Activated T-helper 1 cell treated with anti-CD3 and anti-CD28 coated beads, Interleukin-2, amount 50 U/mL, for 16 hours (primary cell): ENCODE measurements around the gene TGM1.

Experiments
- DNase-seq, 2 donors: peaks; one replicate each; pipeline ENCODE4 v3.0.0-alpha.2; 2020; ENCODE audit warnings: low read depth in 1 of 2, low spot score in 1 of 2

The TGM1 gene

DNA sequence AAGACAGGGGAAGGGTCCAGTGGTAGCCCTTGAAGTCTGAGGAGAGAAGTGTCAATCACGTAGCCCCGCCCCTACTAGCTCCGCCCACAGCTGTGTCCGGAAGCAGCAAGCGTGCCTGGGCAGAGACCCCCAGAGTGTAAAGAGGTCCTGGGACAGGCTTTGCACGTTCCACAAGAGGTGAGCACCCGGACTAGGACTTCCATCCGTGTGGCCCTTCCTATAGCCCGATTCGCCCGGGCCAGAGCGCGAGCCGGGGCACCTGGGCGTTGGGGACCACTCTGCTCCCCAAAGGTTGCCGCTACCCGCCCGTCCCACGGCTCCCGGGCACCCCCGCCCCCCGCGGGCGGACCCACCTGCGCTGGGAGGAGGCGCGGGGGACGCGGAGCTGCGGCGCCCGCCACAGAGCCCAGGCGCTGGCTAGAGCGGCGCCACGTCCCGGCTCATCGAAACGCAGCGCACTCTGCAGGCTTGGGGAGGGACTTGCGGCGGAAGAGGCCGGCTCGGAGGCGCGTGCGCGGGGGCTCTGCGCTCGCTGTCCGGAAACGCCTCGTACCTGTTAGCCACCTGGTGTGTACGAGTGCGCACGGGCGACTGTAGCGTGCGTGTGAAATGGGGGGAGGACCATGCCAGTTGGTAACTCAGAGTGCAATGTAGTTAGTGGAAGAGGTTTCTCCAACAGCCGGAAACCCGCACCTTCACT, 8.3 kb upstream of the TGM1 start, which contains the start of gene RABGGTA:
Gene RABGGTA (minus strand): TSS at position 464 of the 700 bp plus-strand sequence. CDS start 482 bp downstream, outside the sequence.
- peak; percentile 80 to 88 for DNase-seq

DNA sequence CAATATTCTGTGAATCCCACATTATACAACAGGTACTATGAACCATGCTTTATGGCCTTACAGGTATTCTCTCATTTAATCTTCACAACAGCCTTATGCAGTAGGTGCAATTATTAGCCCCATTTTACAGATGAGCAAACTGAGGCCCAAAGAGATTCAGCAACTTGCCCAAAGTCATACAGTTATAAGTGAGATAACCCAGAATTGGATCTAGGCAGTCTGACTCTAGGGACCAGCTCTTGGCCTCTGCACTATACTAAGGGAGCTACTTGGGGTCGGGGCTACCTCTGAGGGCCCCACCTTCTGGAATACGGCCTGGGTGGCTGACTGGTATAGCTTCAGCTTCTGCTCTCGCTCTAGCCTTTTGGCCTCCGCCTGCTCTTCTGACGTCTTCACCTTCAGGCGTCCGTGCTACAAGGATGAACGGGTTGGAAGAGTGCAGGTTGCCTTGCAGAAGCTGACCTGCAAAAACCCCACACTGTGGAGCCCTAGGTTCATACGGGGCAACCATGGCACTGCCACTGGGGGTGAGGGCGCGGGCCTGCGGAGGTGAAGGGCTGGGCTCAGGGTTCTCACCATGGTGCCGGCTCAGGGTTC, 7.7 kb upstream of the TGM1 start:
- no peak for DNase-seq

DNA sequence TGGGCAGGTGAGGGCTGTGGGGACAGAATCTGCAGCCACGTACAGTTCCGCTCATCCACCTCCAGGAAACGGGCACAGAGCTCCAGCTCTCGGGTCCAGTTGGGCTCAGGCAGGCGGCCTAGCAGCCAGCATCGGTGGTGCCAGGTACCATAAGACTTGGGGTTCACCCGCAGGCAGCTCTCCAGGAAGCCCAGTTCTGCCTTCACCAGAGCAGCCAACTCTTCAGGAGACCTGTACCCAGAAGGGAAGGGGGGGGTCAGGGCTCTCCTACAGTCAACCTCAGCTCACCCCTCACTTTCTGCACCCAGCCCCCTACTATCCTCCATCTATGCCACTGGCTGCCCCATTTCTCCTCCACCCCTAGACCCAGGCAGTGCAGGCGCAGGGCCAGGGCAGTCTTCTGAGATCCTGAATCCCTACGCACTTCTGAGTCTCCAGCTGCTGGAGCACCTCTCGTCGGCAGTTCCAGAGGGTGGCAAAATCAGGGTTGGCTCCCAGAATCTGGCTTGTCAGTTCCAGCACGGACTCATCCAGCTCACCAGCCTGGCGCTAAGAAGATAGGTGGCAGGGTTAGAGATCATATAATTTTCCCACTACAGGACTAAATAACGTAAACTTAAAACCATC, 7.0 kb upstream of the TGM1 start:
- no peak for DNase-seq

DNA sequence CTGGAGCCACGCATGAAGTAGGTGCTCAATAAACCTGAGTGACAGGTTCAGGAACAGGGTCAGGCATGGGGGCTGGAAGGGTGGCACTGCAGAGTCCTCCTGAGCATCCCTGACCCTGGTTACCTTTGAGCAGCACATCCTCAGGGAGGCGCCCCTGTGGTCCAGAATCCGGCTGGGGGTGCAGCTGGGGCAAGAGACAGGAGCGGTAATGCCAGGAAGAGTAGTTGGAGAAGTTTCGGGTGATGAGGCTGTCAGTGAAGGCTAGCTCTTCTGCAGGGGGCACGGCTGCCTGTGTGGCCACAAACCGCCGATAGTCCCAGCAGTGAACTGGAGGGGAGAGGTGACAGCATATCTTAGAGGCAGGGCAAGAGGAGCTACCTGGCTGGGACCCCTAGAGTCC, 6.4 kb upstream of the TGM1 start:
- DNase-seq: no peak

DNA sequence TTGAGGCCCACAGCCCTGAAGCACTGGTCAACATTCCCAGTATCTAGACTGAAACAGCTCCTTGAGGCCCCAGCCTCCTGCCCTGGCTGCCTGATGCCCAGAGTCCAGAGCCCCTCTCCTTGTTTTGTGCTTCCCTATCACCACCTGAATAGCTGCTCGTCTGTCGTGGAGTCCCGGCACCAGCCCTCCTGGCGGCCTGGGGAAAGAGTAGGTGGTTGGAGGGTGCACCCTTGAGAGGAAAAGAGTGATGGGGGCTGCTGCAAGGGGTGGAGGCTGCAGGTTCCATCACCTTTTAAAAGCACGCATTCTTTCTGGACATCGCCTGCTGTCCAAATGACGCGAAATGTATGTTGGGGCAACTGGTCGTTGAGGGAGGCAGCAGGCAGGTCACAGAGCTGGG, 5.2 kb upstream of the TGM1 start:
- no peak for DNase-seq

DNA sequence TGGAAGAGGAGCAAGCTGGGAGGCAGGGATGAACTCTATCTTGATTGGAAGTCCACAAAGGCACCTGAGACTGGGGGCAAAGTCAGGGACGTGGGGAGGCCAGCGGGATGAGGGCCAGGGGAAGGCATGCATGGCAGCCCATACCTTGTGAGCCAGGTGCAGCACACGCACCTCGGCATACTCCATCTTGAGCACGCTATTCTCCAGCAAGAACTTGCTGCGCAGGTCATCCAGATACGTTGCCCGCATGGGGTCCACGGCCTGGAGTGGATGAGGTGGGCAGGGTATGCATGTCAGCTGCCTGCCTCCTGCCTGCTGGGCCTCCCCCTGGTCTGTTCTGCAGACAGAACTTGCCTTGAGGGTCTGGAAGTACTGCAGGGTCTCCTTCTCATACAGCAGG, 4.5 kb upstream of the TGM1 start:
- DNase-seq: no peak

DNA sequence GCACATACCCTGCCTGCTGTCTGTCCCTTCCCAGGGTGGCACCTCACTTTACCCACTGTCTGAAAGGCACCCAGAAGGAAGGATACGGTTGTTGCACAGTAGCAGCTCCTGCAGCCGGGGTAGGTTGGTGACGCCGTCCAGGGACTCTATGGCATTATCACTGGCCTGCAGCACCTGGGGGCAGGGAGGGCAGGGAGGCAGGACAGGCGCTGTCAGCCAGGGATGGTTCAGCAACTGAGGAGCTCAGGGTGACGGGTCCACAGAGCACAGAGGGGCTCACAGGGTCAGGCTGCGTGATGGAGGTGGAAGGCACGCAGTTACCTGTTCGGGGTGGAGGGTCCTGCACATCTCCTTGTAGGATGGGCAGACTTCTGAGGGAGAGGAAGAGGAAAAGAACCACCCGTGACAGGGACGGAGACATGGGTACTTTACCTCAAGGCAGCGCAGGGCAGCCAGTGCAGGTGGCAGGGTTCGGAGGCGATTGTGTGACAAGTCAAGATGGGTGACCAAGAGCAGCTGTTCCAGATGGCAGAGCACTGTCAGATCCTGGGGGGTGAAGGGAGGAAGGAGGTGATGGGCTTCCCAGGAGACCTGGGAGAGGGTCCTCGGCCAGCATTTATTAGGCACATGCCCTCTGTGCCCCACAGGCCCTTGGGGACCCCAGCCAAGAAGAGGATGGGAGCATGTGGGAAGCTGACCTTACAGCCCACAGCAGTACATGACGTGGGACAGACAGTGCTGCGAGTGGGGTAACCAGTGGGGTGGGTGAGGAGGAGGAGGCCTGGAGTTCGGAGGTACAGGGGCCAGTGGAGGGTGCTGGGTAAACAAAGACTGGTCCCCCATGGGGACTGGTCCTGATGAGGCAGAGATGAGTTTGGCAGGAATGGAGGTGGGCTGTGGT, 3.6 kb upstream of the TGM1 start:
- DNase-seq: no peak

DNA sequence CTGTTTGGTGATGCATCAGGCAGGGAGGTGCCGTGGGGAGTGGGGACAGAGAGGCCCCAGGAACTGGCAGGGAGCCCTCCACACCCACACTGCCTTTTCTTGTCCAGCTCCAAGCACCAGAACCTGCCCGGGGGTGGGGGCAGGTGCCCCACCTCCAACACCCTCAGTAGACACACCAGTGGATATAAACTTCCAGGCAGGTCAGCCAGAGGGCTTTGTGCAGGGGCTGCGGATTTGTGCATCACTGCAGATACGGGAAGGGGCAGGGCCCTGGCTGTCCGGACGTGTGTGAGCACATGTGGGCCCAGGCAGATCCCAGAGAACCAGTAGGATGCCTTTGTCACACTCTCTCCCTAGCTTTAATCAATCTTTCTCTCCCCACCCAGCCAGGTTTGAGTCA, 1.3 kb upstream of the TGM1 start:
- no peak for DNase-seq

DNA sequence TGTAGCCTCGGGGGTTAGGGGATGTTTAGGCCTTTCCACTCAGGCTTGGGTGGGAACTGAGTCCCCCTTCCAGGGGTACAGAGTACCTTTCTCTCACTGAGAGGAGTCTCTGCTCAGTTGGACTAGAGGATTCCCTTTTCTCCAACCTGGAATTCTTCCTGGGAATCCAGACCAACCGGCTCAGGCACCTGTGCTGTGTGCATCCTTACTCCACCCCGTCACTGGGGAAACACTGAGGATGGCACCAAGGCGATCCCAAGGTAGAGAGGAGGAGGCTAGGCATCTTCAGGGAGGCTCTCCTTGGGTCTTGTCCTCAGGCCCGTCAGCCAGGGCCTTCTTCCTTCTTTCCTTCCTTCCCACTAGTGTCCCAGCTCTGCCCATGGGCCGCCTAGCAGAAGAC, 871 bp upstream of the TGM1 start:
- DNase-seq: no peak

DNA sequence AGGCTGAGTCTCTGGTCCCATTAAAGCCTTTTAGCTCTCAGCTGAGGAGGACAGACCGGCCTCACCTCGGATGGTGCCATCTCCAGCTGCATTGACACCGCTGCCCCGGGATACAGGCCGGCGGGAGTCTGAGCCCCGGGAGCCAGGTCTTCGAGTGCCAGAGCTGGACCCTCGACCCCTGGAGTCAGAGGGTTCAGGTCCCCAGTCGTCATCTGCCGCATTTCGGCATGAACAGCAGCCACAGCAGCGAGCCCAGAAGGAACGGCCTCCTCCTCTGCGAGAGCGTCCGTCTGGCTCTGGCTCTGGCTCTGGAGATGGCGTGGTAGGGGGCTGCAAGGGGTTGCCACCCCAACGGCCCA, 1.0 kb downstream of the TGM1 start:
- no peak for DNase-seq

DNA sequence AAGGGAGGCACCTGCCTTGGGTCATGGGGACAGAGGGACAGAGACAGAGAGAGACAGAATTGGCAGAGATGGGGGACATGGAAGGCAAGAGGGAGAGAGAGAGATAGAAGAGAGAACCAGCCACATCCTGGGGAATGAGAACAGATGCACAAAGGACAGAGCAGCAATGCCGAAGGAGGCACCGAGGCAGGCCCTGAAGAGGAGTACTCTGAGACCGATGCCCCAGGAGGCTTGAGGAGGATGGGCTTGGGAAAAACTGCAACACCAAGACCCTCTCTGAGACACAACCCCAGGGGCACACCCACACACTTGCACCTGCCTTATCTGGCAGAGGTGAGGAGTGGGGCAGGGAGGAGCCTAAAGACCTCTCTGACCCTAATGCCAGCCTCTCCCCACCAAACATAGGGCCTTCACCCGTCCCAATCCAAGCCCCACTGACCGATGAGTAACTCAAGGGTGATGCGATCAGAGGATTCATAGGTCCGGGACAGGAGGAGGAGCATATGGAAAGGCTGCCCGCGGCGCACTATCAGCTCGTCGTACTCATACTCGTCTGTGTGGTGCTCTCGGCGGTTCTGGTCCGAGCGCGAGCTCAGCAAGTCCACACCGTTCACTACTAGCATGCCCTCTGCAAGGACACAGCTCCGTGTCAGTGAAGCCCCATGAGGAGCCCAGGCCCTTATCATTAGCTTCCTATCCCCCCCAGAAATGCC, 1.6 kb downstream of the TGM1 start:
- no peak for DNase-seq

DNA sequence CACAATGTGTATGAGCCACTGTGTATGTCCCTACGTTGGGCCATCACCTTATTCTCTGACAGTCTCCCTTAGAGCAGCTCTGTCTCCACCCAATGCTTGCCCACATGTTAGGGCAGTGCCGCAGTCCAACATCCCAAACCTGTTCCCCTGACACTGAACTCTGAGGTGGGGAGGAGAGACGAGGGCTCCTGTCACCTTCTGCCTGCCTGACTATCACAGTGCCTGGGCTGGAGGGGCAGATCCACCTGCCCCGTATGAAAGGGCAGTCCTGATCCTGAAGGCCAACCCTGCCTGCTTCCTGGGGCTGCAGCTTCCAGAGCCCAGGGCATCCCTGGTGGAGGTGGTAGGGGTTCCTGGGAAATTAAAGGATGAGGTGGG, 2.2 kb downstream of the TGM1 start:
- no peak for DNase-seq

DNA sequence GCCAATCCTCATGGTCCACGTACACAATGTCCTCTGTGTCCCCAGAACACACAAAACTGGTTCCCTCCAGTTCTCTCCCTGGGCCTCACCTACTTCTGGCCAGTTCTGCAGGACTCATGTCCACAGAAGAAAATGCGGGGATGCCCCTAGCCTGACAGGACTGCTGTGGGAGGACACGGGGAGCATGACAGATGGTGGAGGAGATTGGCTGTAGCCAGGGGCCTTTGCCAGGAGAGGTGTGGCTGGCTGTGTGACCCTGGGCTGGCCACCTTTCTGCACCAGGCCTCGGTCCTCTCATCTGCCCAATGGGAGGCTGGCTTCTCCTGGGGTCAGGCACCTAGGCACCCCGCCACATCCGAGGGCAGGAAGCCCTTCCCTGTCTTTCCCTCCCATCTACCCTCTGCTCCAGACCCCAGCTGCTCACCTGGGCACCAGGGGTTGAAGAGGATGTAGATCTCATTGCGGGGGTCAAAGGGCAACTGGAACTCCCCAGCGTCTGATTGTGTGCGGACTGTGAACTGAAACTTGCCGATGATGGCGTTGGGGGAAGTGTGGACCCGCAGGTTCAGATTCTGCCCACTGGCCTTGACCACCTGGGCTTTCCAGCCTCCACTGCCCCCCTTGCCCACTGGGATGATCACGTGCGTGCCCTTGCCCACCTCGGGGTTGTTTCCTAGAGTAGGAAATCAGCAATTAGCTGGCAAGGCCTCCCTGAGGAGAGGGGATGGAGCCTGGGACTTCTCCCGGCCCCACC, 2.8 kb downstream of the TGM1 start:
- no peak for DNase-seq

DNA sequence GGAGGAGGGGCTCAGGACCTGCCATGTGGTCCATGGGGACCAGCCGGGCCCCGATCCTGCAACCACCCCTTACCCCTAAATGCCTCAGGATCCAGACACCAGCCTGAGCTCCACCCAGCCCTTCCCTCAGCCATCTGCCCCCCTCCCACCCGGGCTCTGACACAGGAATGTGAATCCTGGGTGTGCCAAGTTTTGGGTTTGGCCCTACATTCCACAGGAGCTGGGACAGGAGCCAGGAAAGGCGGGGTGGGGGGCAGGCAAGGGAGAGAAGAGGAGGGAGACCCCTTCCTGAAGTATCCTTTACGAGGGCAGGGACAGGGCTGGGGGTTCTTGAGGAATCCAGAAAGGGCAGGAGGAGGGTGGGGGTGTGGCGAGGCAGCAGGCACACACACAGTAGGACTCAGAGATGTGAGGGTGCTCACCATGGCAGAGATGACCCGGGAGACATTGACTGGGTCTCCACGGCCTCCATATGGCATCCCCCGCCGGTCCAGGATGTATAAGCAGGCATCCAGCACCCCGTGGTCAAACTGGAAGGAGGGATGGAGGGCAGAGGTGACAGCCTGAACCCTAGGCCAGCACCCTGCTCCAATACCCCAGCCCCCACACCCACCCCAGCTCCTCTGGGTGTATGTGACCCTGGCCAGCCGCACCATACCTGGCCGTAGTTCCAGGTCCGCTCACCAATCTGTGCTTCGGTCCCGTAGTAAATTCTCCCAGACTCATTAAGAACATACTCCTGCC, 3.5 kb downstream of the TGM1 start:
- no peak for DNase-seq

DNA sequence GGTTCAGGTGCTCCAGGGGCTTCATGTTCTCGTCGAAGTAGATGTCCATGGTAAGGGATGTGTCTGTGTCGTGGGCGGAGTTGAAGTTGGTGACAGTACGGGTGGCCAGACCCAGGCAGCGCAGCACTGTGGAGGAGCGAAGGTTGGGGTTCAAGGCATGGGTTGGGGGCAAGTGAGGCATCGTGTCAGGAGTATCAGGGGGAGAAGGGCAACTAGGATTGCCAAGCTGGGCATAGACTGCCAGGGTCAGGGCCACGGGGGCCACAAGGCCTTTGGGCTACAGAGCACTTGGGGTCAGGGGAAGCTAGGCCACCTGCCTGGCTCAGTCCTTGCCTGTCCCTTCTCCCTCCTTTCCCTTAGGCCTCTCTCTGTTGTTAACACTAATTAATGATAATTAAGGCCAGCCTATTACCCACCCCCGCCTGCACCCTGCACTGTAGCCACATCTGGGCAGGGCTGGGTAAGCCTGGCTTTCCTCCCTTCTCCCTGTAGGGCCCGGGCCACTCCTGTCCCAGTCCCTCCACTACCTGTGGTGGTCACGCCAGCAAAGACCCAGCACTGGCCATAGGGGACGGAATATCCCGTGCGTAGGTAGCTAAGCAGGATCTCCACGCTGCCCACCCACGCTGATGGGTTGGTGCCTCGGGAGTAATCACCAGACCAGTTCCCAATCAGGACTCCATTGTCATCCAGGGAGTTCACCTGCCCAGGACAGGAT, 4.3 kb downstream of the TGM1 start:
- no peak for DNase-seq

DNA sequence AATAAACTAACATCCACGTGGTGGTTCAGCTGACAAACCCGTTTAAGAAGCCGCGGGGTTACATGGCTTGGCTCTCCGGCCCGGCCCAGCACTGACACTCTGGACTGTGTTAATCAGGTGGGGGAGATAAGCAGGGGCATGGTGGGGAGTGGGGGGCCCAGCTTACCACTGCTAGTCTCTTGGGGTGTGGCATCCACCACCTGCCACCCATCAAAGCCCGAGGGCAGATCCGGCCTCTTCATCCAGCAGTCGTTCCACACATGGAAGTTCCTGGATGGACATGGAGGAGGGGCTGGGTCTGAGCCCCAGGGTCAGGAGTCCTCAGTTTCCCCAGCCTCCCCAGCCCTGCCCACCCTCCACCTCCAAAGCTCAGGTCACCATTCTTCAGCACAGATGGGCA, 4.9 kb downstream of the TGM1 start:
- no peak for DNase-seq

DNA sequence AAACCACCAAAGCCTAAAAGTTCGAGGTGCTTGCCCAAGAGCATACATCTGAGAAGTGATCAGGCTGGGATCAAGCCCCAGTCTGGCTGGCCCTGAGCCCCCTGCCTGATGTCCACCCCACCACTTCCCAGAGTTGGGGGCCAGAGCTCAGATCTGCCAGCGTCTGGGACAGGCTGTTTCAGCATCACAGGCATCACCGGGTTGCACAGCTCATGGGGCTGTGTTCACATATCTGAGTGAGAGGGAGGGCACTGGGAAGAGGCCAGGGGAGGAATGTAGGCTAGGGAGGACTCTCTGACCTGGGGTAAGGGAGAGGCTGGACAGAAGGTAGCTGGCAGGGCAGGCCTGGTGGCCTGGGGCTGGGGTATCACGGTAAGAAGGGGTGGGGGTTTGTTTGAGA, 6.0 kb downstream of the TGM1 start:
- DNase-seq: no peak

DNA sequence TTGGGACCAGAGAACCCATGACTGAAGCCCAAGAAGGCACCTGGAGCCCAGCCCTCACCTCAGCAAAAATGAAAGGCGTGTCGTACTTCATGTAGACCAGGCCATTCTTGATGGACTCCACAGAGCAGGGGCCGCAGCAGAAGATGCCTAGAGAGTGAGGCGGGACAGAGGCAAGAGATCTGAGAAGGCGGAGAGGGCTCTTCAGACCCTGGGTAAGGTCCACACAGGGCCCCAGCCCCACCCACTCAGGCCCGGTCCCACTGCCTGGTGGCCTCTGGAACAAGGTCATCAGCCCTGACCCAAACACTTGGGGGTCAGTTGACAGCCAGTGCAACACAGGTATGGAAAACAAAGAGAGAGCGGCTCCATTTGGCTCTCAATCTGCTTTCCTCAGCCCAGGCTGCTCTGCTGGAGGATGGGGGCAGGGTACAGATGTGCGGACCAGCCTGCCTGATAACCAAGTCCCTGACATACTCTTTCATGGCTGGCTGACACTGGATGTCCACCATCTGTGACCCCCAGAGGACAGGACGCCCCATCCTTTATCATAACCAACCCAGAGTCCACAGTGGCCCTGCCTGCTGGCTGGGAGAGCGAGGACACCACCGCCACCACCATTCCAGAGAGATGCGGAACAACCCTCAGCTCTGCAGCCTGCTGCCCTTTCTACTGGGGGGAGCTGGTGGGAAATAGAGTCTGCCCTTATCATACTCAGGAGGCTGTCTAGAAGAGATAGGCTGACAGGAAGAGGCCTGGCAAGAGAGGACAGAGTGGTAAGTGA, 6.9 kb downstream of the TGM1 start:
- DNase-seq: no peak
